Adrenal gland (tissue), 5 donors: ENCODE measurements around the gene ENDOU.

Source experiments
- POLR2A ChIP-seq, 2 donors: fragments of 450-650 bp; IDR thresholded peaks; one replicate each; pipeline ENCODE4 v1.6.1; 2017; ENCODE audit warnings: antibody characterized with exemption in 2 of 2, mild to moderate bottlenecking in 2 of 2, moderate library complexity in 1 of 2
- TF ChIP-seq, protein P1 (sequence below), 6 experiments: fragments of 450-650 bp in 4 of 6; fragments of 200-600 bp in 2 of 6; sonication (generic) in 1 of 6; IDR thresholded peaks; 1 replicate in 5 of 6; 2 replicates in 1 of 6; pipeline versions ENCODE4 v1.5.1 to v1.8.0; 2016 to 2021; ENCODE audit warnings: antibody characterized with exemption in 6 of 6, mild to moderate bottlenecking in 2 of 6, moderate library complexity in 1 of 6
- donor health status: DM: no; HTN: no; CAD: no.

- TF ChIP-seq, protein P1, sequence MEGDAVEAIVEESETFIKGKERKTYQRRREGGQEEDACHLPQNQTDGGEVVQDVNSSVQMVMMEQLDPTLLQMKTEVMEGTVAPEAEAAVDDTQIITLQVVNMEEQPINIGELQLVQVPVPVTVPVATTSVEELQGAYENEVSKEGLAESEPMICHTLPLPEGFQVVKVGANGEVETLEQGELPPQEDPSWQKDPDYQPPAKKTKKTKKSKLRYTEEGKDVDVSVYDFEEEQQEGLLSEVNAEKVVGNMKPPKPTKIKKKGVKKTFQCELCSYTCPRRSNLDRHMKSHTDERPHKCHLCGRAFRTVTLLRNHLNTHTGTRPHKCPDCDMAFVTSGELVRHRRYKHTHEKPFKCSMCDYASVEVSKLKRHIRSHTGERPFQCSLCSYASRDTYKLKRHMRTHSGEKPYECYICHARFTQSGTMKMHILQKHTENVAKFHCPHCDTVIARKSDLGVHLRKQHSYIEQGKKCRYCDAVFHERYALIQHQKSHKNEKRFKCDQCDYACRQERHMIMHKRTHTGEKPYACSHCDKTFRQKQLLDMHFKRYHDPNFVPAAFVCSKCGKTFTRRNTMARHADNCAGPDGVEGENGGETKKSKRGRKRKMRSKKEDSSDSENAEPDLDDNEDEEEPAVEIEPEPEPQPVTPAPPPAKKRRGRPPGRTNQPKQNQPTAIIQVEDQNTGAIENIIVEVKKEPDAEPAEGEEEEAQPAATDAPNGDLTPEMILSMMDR (IDR thresholded peaks at IDR 0.05), result no peak
- TF ChIP-seq POLR2A (IDR thresholded peaks at IDR 0.05), result no peak
Measured at GRCh38 chr12:47718531-47718930, 6.8 kb downstream of the ENDOU start.
